Smooth muscle cell of the brain vasculature (primary cell): ENCODE data around the gene SMYD3.
A peak's percentile ranks its signal among the peaks of the same experiment; 100 is the strongest.
"Not testable (repeated sequence)": the region's sequence is repeated elsewhere in the genome, so short reads cannot be mapped to it uniquely, and the experiment has no call there.

ENCODE experiments used
- DNase-seq: peaks from one replicate; pipeline ENCODE4 v3.0.0-alpha.2; 2012; ENCODE audit warnings: low read depth, low spot score

SMYD3 gene

GRCh38 chr1:246072456-246072955 lies 434.6 kb downstream of the SMYD3 start:
- DNase-seq: no peak

DNA sequence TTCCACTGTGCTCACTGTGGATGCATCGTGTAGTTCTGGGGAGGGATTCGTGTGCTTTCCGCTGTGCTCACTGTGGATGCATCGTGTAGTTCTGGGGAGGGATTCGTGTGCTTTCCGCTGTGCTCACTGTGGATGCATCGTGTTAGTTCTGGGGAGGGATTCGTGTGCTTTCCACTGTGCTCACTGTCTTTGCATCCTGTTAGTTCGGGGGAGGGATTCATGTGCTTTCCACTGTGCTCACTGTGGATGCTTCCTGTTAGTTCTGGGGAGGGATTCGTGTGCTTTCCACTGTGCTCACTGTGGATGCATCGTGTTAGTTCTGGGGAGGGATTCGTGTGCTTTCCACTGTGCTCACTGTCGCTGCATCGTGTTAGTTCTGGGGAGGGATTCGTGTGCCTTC lies 435.1 kb downstream of the SMYD3 start:
- DNase-seq: not testable (repeated sequence)

GRCh38 chr1:246071561-246071960 lies 435.5 kb downstream of the SMYD3 start:
- not testable (repeated sequence) for DNase-seq

DNA sequence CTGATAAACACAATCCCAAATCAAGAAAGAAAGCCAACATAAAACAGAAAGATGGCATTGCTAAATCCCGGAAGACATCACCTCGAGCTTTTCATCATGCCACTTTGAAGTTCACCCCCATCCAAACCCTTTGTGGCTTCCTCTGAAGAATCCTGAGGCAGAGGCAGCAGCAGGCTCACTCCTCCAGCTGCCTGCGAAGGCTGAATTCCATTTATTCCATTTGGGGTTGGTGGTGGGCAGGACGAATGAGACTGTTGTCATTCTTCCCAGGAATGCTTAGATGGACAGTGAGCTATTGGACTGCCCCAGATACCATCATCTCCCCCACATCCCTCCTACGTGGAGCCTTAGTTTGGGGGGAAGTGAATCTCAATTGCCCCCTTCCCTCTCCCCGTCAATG lies 437.5 kb downstream of the SMYD3 start:
- DNase-seq: no peak

DNA sequence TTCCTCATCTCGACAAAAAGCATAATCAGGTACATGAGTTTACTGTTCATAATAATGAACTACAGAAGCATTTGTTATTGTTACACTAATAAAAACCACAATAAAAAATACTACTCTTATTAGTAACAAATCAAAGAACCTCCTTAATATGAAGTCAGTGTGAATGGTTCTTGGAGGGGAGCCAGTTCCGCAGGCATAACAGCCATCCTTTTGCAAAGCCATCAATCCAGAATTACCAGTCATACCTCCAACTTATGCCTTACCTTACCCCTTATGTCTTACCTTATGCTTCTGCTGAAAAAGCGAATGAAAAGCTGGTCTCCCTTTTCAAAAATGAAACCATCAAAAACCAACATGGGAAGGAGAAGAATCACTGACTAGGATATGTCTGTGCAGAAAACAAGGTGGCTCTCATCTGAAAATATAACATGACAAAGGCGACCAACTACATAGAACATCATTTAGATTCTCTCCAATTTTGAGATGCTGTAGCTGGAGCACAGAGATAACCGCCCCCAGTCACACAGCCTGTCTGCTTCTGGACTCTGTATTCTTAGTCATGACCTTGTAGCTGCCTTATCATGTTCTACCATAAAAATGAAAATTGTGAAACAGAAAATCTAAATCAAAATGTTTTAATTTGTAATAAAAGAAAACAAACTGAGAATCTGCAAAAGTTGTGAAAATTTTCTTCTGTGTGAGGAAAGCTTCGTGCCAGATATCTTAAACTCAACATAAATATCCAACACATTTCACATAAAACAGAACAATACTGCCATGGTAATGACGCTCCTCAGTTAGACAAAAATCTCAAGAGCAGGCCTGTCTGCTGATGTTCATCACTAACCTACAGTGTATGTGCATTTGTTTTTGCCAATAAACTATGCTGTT lies 438.2 kb downstream of the SMYD3 start:
- DNase-seq: no peak

DNA sequence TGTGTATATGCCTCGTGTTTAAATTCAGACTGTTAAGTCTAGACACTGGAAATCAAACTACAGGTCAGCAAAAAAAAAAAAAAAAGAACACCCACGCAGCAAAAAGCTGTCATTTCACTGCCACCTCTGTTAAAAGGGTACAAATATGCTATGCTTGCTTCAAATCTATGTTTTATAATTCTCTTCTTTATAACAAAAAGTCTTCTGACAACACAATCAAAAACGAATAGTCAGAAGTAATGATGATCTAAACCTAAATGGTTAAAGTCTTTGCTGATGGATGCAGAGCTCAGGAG lies 438.9 kb downstream of the SMYD3 start:
- no peak for DNase-seq

- DNase-seq: no peak
Measured at GRCh38 chr1:246067432-246068216, 439.5 kb downstream of the SMYD3 start.

DNA sequence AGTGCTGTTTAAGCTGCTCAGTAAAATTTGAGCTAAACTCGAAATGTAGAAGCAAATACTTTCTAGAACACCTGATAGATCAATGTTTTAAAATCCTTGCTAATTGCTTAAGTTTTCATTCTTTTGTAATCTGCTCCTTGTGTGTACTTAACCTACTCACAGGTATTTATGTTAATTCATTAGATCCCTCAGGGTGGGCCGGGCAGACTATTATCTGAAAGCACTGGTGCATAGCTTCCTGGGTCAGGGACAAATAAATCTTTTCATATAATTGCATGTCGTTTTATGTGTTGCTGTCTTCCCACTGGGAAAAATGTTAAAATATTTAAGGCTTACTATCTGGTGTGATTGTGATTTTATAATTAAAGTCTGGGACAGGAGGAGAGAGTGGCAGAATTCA lies 440.5 kb downstream of the SMYD3 start:
- no peak for DNase-seq

DNA sequence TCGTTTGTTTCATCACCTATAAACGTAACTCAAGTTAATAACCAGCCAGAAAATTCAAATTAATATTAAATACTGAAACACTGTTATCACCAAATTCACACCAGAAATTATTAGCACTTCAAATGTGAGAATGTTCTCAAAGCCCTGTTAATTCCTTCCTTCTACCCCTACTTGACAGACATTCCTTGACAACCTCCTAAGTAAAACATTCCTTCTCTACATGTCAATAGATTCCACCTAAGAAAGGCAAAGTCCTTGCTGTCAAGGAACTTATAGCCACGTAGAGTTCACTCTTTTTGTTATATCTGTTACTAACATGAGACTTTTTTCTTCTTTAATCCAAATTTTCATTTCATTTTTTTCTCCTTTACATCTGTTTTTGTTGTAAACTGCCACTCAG lies 441.5 kb downstream of the SMYD3 start:
- DNase-seq: no peak

DNA sequence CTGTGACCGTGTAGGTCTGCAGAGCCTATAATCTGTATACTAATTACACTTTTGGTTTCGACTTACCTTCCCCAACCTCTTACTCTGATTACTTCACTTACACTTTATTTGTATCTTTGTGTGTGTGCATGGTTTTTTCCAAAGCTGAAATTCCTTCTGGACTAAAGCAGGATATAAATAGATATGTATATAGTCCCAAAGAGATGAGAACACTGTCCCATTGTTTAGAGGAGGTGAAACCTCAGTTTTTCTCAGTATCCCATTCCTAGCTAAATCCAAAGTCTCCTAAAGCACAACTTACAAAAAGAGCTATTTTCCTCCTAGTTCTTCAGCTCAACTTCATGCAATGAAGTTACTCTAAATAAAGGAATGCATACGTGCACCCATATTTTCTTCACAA lies 442.2 kb downstream of the SMYD3 start:
- no peak for DNase-seq

DNA sequence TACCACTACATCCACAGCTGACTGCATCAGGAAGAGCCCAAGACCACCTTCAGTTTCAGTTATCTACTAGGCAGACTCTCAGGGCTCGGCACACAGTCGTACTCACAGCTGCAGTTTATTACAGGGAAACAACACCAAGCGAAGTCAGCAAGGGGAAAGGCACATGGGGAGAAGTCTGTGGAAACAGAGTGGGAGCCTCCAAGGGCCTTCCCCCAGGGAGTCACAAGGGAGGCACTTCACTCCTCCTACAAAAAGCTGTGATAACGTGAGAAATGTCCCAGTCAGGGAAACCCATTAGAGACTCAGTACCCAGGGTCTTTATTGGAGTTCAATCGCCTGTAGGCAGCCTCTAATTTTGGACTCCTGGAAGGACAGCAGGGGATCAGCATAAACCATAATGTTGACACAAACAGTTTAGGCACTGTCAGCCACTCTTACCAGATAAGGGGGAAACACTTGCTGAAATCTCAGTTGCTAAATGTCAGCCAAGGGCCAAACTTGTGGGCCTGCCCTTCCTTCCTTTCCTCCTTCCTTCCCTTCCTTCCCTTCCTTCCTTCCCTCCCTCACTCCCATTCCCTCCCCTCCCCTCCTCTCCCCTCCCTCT lies 444.0 kb downstream of the SMYD3 start:
- DNase-seq: no peak

GRCh38 chr1:246058466-246058865 lies 448.6 kb downstream of the SMYD3 start:
- DNase-seq: no peak

DNA sequence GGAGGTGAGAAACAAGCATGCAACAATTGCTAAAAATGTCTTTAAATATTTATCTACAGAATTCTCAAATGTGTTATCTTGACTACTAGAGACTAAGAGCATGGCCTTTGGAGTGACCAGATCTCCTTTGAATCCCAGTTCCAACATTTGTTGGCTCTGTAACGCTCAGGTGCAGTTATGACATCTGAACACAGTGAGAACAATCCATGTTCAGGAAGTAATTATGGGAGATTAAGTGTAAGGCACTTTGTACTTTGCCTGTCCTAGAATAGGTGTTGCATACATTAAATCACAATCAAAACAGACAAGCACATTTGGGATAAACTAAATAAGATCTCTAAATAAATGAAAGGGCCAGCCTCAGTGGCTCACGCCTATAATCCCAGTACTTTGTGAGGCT lies 454.5 kb downstream of the SMYD3 start:
- no peak for DNase-seq

DNA sequence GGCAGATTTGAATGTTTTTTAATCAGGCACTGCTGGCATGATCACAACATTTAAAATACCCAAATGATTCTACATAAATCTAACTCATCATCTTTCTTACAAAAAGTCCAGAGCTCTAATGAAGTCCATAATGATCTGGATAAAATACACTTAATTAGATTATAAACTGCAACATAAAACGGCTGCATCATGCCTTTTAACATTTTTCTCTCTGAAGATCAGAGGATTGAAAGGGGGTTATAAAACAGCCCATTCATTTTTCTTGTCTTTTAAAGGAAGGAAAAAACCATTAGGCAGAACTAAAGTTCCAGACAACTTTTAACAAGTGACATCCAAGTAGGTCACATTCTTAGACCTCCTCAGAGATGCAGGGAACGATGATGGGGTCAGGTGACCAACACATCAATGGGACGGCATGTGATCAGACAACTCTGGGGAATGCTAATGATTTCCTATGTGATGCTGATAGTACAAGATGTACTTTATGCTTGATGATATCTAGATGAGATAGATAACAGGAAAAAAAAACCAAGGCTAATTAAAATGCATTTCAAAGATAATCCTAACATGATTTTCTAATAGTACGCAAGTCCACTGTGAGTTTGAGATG lies 455.1 kb downstream of the SMYD3 start:
- no peak for DNase-seq

DNA sequence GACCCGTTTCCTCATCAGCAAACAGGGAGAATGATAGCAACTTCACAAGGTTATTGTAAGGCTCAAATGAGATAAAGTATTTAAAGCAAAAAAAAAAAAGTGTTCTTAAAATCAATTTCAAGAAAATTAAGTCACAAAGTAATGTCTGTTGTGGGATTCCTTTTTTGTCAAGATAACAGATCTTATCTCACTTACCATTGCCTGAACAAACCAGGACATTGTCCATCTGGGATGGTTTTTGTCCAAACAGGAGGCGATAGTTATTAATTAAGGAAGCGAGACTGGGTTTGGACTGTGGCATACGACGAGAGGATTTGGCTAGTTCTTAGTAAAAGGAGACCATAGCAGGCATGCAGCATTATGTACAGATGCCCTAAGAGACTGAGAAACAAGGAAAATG lies 458.4 kb downstream of the SMYD3 start:
- no peak for DNase-seq

GRCh38 chr1:246043556-246043955 lies 463.5 kb downstream of the SMYD3 start:
- peak; percentile 21 for DNase-seq

DNA sequence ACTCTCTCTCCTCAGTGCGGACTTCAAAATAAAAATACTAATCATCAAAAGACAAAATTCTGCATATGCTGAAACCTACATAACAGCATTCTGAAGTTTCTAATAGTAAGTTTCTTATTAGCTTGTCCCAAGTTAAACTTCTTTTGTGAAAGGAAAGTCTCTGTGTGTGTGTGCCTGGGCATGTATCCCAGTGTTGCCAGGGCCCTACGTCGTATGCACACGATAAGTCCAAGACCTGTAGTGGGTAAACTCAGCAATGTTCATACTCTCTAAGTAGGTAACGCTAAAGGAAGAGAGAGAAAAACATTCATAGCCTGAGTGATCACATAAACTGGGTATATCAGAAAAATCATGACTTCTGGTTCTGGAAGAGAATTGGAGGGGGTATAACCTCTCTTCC lies 465.7 kb downstream of the SMYD3 start:
- DNase-seq: no peak

- no peak for DNase-seq
Measured at GRCh38 chr1:246040200-246040890, 466.7 kb downstream of the SMYD3 start.

DNA sequence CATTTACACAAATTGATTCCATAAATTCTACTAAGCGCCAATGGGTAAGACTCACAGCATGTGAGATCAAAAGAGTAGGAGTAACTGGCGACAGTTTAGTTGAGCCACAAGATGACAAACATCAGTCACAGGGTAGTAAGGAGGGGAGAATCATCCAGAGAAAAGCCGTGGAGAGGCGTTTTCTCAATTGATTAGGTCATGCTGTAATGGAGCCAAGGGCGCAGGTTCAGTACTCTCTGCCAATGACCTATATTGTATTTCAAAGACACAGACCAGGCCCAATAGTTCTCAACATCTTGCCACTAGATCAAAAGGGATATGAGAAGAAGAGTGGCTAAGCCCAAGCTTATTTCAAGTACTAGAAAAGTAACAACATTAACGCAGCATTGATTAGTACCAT lies 467.5 kb downstream of the SMYD3 start:
- no peak for DNase-seq

DNA sequence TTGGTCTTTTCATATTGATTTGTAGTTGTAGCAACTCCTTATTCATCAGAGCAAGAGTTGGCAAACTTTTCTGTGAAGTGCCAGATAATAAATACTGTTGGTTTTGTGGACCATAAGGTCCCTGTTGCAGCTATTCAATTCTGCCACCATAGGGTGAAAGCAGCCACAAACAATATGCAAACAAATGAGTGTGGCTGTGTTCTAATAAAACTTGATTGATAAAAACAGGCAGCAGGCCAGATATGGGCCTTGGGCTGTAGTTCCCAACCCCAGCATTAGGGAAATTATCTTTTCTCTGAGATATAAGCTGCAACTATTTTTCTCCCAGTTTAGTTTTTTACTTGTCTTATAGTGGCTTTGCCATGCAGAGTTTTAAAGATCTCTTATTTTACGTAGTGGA lies 469.2 kb downstream of the SMYD3 start:
- DNase-seq: no peak

- DNase-seq: no peak
Measured at GRCh38 chr1:246036175-246036574, 470.9 kb downstream of the SMYD3 start.
